Endodermal cell (in vitro differentiated cells): ENCODE data around the gene CRHR1. TPM values are rescaled to one million over a fixed set of nuclear protein-coding genes. Genes with fewer than 3 reads are reported as not detected.

Experiments used
- DNase-seq: peaks from one replicate; pipeline ENCODE4 v3.0.0-alpha.2; 2017
- H3K27ac ChIP-seq: 2 replicates; pipeline ENCODE4 v1.5.1; 2013; ENCODE audit warnings: mild to moderate bottlenecking, low read depth, low read length, moderate library complexity
- H3K27me3 ChIP-seq: 2 replicates; pipeline ENCODE4 v1.6.1; 2013; ENCODE audit warnings: mild to moderate bottlenecking, low read length, moderate library complexity; ENCODE audit not compliant: insufficient read depth, control insufficient read depth, poor library complexity, severe bottlenecking
- H3K36me3 ChIP-seq: 2 replicates; pipeline ENCODE4 v1.7.0; 2013; ENCODE audit warnings: mild to moderate bottlenecking, low read length, moderate library complexity; ENCODE audit not compliant: control insufficient read depth, insufficient read depth
- H3K4me1 ChIP-seq: one replicate; pipeline ENCODE4 v1.7.0; 2013; ENCODE audit warnings: low read length; ENCODE audit not compliant: control insufficient read depth, insufficient read depth
- H3K4me3 ChIP-seq: 2 replicates; pipeline ENCODE4 v1.5.1; 2013; ENCODE audit warnings: mild to moderate bottlenecking, low read length, moderate library complexity
- H3K9ac ChIP-seq: 2 replicates; pipeline ENCODE4 v1.6.1; 2013; ENCODE audit warnings: mild to moderate bottlenecking, low read length, moderate library complexity; ENCODE audit not compliant: poor library complexity, severe bottlenecking; ENCODE audit errors: extremely low read depth
- H3K9me3 ChIP-seq: 2 replicates; pipeline ENCODE4 v1.6.1; 2013; ENCODE audit warnings: mild to moderate bottlenecking, low read length, moderate library complexity; ENCODE audit not compliant: control insufficient read depth
- H3K27ac Mint-ChIP-seq: 2 replicates; pipeline ENCODE4 v1.8.0; 2020; ENCODE audit warnings: mixed read lengths
- H3K27me3 Mint-ChIP-seq: 2 replicates; pipeline ENCODE4 v1.8.0; 2021; ENCODE audit warnings: mild to moderate bottlenecking, mixed read lengths; ENCODE audit not compliant: insufficient read depth
- H3K36me3 Mint-ChIP-seq: 2 replicates; pipeline ENCODE4 v1.8.0; 2020; ENCODE audit warnings: low read depth, mixed read lengths
- H3K4me1 Mint-ChIP-seq: 2 replicates; pipeline ENCODE4 v1.8.0; 2020; ENCODE audit warnings: mixed read lengths
- H3K4me3 Mint-ChIP-seq: 2 replicates; pipeline ENCODE4 v1.8.0; 2020; ENCODE audit warnings: mild to moderate bottlenecking, moderate library complexity, mixed read lengths
- H3K9me3 Mint-ChIP-seq: 2 replicates; pipeline ENCODE4 v1.8.0; 2020; ENCODE audit warnings: mild to moderate bottlenecking, mixed read lengths
- CTCF ChIP-seq: fragments of 200-600 bp; sonication (generic); conservative IDR thresholded peaks from 2 replicates; pipeline ENCODE4 v1.5.0; 2021; ENCODE audit warnings: antibody characterized with exemption, mild to moderate bottlenecking
- WGBS, 2 experiments: methylation state at CpG; one replicate each; pipeline versions ENCODE4 v1.1.5 to v1.1.7; 2013; ENCODE audit warnings: missing lambda C conversion rate in 2 of 2, mixed read lengths in 1 of 2; ENCODE audit not compliant: insufficient coverage in 1 of 2, insufficient read length in 1 of 2; 5-methylcytosine and 5-hydroxymethylcytosine counted together
- total RNA-seq, 2 donors: library from RNA; stranded (reverse); fragmentation: NEBNext Ultra II Directional in 1 of 2; extraction: Animal tissue kit (Norgen Biotek cat#: 25700) in 1 of 2; gene quantifications; 2 replicates in 1 of 2; 3 replicates in 1 of 2; pipeline ENCODE4 v1.2.1, GENCODE V29; 2021

CRHR1 gene
- total RNA-seq, 2 donors from 2014 or later = 0.81 to 1.8 TPM

- DNase-seq = peak; percentile 92
- H3K4me1 ChIP-seq = no peaks in the 10 kb centered on the region
- Mint-ChIP-seq H3K27me3 (peaks cover 85% of the 10 kb centered on the region), H3K27ac (no peak overlapping the region), H3K36me3 (no peaks in the 10 kb centered on the region), H3K4me1 (peaks cover 2% of the 10 kb centered on the region), H3K4me3 (peak overlapping the region; percentile 58), H3K9me3 (no peaks in the 10 kb centered on the region)
- no peak for TF ChIP-seq CTCF
- H3K36me3 ChIP-seq = no peaks in the 10 kb centered on the region
- 0% methylated on average over 2 to 62 of the region's 64 CpGs for WGBS, 2 experiments
- peak overlapping the region; percentile 77 for H3K4me3 ChIP-seq
- no peaks in the 10 kb centered on the region for H3K9me3 ChIP-seq
- H3K9ac ChIP-seq = no peak overlapping the region
- peaks cover 85% of the 10 kb centered on the region for H3K27me3 ChIP-seq
- H3K27ac ChIP-seq = no peak overlapping the region
These were observed 377 bp upstream of the CRHR1 start for GRCh38 chr17:45783593-45784292.

GRCh38 chr17:45784741-45785479, 790 bp downstream of the CRHR1 start:
- WGBS, 2 experiments = 1% methylated on average over 22 to 82 of the region's 82 CpGs
- Mint-ChIP-seq H3K9me3 (no peaks in the 10 kb centered on the region), H3K4me3 (peak overlapping the region; percentile 56), H3K27me3 (peaks cover 91% of the 10 kb centered on the region), H3K27ac (no peak overlapping the region), H3K4me1 (peaks cover 2% of the 10 kb centered on the region), H3K36me3 (no peaks in the 10 kb centered on the region)
- Histone ChIP-seq H3K27ac (no peak overlapping the region), H3K9me3 (no peaks in the 10 kb centered on the region), H3K27me3 (peaks cover 88% of the 10 kb centered on the region), H3K4me3 (peak overlapping the region; percentile 66), H3K4me1 (no peaks in the 10 kb centered on the region), H3K36me3 (no peaks in the 10 kb centered on the region), H3K9ac (no peak overlapping the region)
- TF ChIP-seq CTCF = peak; percentile 20
- peak; percentile 86 for DNase-seq

- Histone ChIP-seq H3K36me3 (no peaks in the 10 kb centered on the region), H3K4me1 (no peaks in the 10 kb centered on the region), H3K9me3 (no peaks in the 10 kb centered on the region), H3K4me3 (peak overlapping the region; percentile 66), H3K27ac (no peak overlapping the region), H3K27me3 (peaks cover 95% of the 10 kb centered on the region), H3K9ac (no peak overlapping the region)
- Mint-ChIP-seq H3K4me1 (peaks cover 2% of the 10 kb centered on the region), H3K36me3 (no peaks in the 10 kb centered on the region), H3K4me3 (peak overlapping the region; percentile 56), H3K27ac (no peak overlapping the region), H3K27me3 (peaks cover 92% of the 10 kb centered on the region), H3K9me3 (no peaks in the 10 kb centered on the region)
- 26 to 30% methylated on average over 20 to 27 of the region's 28 CpGs for WGBS, 2 experiments
- DNase-seq = no peak
- no peak for TF ChIP-seq CTCF
These were observed 1.5 kb downstream of the CRHR1 start for GRCh38 chr17:45785480-45786193.
